ENCODE results near the gene ARHGEF4. TPM values are rescaled to one million over a fixed set of nuclear protein-coding genes. Genes with fewer than 3 reads are reported as not detected.

Gene ARHGEF4
- total and polyA plus RNA-seq, 2 donors from 2014 or later: 0.90 to 0.94 TPM

GRCh38 chr2:130872741-130873125 is 36.0 kb downstream of the ARHGEF4 start:
- DNase-seq (no peak), FAIRE-seq (no peak)
- Histone ChIP-seq H3K27me3 (ENCODE audit: control insufficient read depth, insufficient read depth, low read length) (no peaks in the 10 kb centered on the region), H3K27ac (ENCODE audit: low read depth in 2 of 2, low read length in 2 of 2) (no peak overlapping the region), H3K4me1 (ENCODE audit: control insufficient read depth in 2 of 3, insufficient read depth in 2 of 3, low read depth in 1 of 3, low read length in 3 of 3) (no peaks in the 10 kb centered on the region), H3K9ac (ENCODE audit: low read length in 3 of 3) (no peak overlapping the region), H3K9me3 (ENCODE audit: control insufficient read depth in 2 of 3, insufficient read depth in 1 of 3, low read length in 3 of 3) (no peaks in the 10 kb centered on the region), H3K4me3 (ENCODE audit: low read length in 3 of 3) (no peak overlapping the region), H3K36me3 (ENCODE audit: control insufficient read depth in 2 of 3, insufficient read depth in 3 of 3, low read length in 3 of 3) (no peaks in the 10 kb centered on the region)
- intact Hi-C loops (cut with DNase I): loop anchor here (5.0 kb wide), 1 partner anchor 75 kb away; no protein-coding TSS in a partner anchor
- TF ChIP-seq CTCF (IDR thresholded peaks at IDR 0.05; ENCODE audit: borderline replicate concordance, extremely low read depth, insufficient read depth): no peak

DNA sequence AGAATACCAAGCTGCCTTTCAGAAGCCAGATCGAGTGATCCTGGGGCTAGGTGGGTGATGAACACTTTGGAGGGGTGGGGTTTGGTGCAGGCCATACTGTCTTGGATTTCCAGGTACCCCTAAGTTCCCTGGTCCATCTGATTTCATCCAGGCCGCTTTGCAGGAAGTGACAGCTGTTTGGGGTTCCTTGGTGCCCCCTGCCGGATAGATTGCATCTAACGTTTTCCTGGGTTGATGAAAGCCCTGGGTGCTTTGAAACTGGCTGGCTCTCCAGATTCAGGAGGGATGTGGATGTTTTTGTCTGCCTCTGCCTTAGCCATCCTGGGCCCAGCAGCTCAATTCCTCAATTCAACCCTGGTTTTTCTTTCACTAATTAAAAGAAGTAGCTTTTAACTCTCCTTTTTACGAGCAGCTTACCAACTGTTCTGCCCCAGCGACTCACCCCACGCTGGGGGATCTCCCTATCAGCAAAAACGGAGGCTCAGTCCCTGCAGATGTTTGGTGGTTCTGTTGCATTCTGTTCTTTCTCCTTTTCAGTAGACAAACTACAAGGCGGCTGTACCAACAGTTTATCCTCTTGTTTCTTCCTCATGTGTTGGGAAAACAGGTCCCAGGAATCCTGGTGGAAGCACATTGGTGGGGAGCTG is 37.1 kb downstream of the ARHGEF4 start:
- intact Hi-C loops (cut with DNase I): loop anchor here (5.0 kb wide), 1 partner anchor 77 kb away; no protein-coding TSS in a partner anchor
- Histone ChIP-seq H3K27me3 (ENCODE audit: control insufficient read depth, insufficient read depth, low read length) (no peaks in the 10 kb centered on the region), H3K27ac (ENCODE audit: low read depth in 2 of 2, low read length in 2 of 2) (no peak overlapping the region), H3K9ac (ENCODE audit: low read length in 3 of 3) (no peak overlapping the region), H3K4me3 (ENCODE audit: low read length in 3 of 3) (no peak overlapping the region), H3K36me3 (ENCODE audit: control insufficient read depth in 2 of 3, insufficient read depth in 3 of 3, low read length in 3 of 3) (no peaks in the 10 kb centered on the region), H3K9me3 (ENCODE audit: control insufficient read depth in 2 of 3, insufficient read depth in 1 of 3, low read length in 3 of 3) (no peaks in the 10 kb centered on the region), H3K4me1 (ENCODE audit: control insufficient read depth in 2 of 3, insufficient read depth in 2 of 3, low read depth in 1 of 3, low read length in 3 of 3) (no peaks in the 10 kb centered on the region)
- no peak for FAIRE-seq
- peak in 4 of 5 donors; percentile 74 to 85 (median 80) for DNase-seq
- TF ChIP-seq CTCF (IDR thresholded peaks at IDR 0.05; ENCODE audit: borderline replicate concordance, extremely low read depth, insufficient read depth): peak; percentile 62

DNA sequence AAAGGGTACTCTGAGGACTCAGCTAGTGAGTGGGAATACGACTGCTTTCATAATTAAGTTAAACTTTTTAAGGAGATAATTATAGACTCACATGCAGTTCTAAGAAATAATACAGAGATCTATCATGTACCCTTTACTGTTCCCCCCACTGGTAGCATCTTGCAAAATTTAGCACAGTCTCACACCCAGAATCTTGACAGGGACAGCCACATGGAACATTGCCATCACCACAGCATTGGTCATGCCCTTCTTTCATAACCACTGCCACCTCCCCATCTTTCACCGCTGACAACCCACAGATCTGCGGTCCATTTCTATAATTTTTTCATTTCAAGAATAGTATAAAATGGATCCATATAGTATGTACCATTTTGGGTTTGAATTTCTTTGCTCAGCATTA is 37.8 kb downstream of the ARHGEF4 start:
- Histone ChIP-seq H3K4me3 (ENCODE audit: low read length in 3 of 3) (no peak overlapping the region), H3K9ac (ENCODE audit: low read length in 3 of 3) (no peak overlapping the region), H3K36me3 (ENCODE audit: control insufficient read depth in 2 of 3, insufficient read depth in 3 of 3, low read length in 3 of 3) (no peaks in the 10 kb centered on the region), H3K4me1 (ENCODE audit: control insufficient read depth in 2 of 3, insufficient read depth in 2 of 3, low read depth in 1 of 3, low read length in 3 of 3) (no peaks in the 10 kb centered on the region), H3K27me3 (ENCODE audit: control insufficient read depth, insufficient read depth, low read length) (no peaks in the 10 kb centered on the region), H3K27ac (ENCODE audit: low read depth in 2 of 2, low read length in 2 of 2) (no peak overlapping the region), H3K9me3 (ENCODE audit: control insufficient read depth in 2 of 3, insufficient read depth in 1 of 3, low read length in 3 of 3) (no peaks in the 10 kb centered on the region)
- FAIRE-seq (no peak), DNase-seq (no peak)
- no peak for TF ChIP-seq CTCF (IDR thresholded peaks at IDR 0.05; ENCODE audit: borderline replicate concordance, extremely low read depth, insufficient read depth)
- intact Hi-C loops (cut with DNase I): loop anchor here (5.0 kb wide), 1 partner anchor 77 kb away; no protein-coding TSS in a partner anchor

All from kidney (tissue), 14 donors.